ENCODE measurements around the gene ETHE1.

ETHE1 gene

DNA sequence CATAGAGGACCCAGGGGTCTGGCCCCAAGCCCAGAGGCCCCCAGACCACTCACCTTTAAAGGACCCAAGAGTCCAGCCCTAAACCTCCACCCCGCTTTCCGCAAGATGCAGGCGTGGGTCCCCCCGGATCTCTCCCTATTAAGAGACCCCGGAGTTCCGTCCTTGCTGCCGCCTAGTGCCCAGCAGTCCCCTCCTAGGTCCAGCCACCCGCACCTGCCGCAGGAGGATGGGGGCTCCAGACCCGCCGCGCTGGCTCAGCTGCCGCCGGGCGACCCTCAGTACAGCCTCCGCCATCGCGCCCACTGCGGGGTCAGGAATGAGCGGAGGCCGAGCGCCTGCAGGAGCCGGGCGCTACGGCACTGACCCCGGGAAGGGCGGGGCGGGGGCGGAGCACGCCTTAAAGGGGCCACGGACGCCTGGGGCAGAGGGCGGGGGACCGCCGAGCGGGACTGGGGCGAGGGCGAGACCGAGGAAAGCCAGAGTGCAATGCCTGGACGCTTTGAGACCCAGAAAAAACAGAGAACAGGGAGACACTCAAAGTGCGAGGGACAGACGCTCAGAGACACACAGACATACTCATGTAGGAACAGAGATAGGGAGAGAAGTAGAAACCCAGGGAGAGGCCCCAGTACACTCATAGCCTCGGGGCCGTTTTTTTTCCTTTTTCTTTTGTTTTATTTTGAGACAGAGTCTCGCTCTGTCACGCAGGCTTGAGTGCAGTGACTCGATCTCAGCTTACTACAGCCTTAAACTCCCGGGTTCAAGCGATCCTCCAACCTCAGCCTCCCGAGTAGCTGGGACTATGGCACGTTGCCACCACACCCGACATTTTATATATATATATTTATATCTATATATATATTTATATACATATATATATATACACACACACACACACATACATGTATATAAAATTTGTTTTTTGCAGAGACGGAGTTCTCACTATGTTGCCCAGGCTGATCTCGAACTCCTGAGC, at the start of gene ETHE1:
TSS of gene ETHE1 (minus strand) at position 318 of the 976 bp plus-strand sequence. CDS start at position 294, 24 bp downstream.
- peak; percentile 83 for DNase-seq

DNA sequence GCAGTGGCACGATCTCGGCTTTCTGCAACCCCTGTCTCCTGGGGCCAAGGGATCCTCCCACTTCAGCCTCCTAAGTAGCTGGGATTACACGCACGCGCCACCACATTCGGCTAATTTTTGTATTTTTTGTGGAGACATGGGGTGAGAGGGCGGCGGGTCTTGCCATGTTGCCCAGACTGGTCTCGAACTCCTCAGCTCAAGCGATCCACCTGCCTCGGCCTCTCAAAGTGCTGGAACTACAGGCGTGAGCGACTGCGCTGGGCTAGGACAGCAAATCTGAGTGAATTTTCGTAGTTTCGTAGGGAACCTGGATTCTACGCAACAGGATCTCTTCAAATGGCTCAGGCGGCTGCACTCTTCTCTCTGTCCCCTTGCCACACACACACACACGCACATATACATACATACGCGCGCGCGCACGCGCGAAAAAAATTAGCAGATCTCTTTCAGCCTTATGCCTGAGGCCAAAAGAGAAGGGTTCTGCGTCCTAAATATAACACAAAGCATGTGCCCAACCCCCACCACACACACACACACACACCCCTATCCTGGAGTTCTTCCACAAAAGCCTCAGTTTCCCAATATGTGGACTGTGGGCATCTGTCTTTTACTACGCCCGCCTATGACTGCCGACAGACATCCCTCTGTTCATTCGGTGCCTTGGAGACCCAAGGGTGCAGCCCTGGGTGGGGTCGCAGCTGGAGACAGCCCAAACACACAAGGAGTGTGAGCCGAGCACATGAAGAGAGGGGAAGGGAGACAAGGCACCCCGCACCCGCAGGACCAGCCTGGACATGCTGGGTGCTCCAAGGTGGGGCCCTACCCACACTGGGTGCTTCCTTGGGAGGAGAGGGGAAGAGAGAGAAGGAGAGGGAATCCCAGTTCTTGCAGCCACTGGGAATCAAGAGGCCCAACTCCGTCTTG, 49.2 kb upstream of the ETHE1 start:
- DNase-seq: no peak

DNA sequence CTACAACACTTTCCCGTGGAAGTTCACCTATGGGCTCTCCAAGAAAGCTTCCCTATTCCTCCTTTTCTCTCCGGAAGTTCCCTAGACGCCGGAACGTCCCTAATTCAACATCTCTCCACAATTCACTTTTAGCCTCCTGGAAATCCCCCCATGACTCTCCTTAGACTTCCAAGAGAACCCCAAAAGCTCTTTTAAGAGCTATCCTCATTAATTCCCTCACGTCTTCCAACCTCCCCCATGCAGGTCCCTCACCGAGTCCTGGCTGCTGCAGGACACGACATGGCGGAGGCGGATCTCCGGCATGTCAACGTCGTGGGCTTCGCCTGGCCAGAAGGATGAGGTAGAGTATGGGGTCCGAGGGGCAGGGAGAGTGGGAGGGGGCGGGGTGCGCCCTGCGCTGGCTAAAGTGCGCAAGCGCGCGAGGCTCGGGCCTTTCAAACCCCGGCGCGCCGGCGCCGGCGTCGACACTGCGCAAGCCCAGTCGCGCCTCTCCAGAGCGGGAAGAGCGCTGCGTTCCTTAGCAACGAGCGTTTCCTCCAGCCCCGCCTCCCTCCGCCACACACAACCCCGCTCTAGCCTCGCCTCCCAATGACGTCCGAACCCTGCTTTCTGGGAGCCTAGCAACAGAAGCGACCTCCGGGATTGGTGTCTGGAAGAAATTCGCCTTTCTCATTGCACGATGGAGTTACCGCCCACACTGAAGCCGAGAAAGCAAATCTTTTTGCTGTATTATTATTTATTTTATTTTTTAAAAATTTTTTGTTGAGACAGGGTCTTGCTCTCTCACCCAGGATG, 48.4 kb upstream of the ETHE1 start, which contains the start of the genes PINLYP and XRCC1:
TSS of gene PINLYP (plus strand) at position 646 of the 795 bp plus-strand sequence. CDS start 1,391 bp downstream, outside the sequence.
TSS of gene XRCC1 (minus strand) at position 372 of the 795 bp plus-strand sequence. CDS start at position 303, 69 bp downstream.
- DNase-seq: peak; percentile 97

- no peak for DNase-seq
These were observed 47.6 kb upstream of the ETHE1 start for GRCh38 chr19:43574424-43575155.

GRCh38 chr19:43572171-43572588, 45.2 kb upstream of the ETHE1 start:
- no peak for DNase-seq

GRCh38 chr19:43570174-43570791, 43.3 kb upstream of the ETHE1 start:
- DNase-seq: no peak

GRCh38 chr19:43569657-43570056, 42.7 kb upstream of the ETHE1 start:
- no peak for DNase-seq

DNA sequence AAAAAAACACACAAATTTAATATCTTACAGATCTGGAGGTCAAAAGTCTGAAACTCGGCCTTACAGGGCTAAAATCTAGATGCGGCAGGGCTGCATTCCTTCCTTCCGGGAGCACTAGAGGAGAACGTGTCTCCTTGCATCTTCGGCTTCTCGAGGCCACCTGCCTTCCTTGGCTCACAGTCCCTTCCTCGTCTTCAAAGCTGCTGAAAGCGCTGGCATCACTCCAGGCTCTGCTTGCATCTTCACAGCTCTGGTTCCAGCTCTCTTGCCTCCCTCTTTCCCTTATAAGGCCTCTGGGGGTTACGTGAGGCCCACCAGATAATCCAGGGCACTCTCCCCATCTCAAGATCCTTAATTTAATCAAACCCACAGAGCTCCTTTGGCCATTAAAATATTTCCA, 37.8 kb upstream of the ETHE1 start:
- DNase-seq: peak; percentile 27

DNA sequence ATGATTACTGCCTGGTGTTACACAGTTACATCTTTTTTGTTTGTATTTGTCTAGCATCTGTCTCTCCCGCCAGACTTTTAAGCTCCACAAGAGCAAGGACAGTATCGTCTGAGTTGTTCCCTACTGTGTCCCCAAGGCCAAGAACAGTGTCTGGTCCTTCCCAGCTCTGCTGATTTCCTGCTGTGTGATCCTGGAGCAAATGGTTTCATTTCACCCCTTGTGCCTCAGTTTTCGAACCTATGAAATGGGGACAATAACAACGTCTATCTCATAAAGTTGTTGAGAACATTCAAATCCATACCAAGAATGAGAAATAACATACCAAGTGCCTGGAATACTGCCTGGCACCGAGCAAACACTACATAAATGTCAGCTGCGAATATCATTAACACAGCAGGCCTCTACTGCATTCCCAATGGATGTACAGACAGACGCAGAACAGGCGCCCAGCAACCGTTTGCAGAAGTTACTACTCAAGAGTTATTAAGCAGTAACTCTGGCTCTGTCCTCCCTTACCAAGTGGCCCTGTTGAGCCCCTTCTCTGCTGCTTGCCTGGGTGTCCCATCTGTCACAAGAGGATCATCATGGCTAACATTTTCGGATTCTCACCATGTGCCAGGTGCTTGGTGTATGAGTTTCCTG, 36.9 kb upstream of the ETHE1 start:
- no peak for DNase-seq

- DNase-seq: peak; percentile 88
These were observed 35.8 kb upstream of the ETHE1 start for GRCh38 chr19:43562698-43563241.

DNA sequence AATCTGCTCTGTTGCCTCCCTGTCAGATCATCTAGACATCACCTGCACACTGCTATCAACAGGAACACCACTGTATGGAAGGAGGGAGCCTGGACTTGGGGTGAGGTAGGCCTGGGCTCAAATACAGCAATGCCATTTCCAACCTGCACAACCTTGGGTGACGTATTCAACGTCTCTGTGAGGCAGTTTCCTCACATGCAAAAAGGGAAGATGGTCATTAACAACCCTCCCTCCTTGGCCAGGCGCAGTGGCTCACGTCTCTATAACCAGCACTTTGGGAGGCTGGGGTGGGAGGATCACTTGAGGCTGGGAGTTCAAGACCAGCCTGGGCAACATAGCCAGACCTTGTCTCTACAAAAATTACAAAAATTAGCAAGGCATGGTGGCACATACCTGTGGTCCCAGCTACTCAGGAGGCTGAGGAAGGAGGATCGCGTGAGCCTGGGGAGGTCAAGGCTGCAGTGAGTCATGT, 35.3 kb upstream of the ETHE1 start:
- DNase-seq: peak; percentile 9

- DNase-seq: no peak
These were observed 34.4 kb upstream of the ETHE1 start for GRCh38 chr19:43561139-43561970.

DNA sequence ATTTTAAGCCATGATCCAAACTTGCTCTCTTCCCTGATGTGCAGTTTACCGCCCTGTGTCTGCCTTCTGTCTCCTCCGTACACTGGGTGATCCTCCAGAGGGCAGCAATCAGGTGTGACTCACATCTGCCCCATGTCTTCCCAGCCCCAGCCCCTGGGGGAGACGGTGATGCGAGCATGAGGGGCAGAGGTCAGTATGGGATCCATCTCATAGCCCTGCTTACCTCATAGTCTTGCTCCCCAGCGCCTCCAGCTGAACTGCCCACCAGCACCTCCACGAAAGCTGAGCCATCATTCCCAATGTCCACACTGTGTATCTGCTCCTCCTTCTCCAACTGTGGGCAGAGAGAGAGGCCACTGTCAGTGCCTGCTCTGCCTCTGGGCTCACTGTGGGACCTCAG, 33.7 kb upstream of the ETHE1 start:
- peak; percentile 42 for DNase-seq

- DNase-seq: peak; percentile 90
These were observed 28.3 kb upstream of the ETHE1 start for GRCh38 chr19:43555185-43555770.

DNA sequence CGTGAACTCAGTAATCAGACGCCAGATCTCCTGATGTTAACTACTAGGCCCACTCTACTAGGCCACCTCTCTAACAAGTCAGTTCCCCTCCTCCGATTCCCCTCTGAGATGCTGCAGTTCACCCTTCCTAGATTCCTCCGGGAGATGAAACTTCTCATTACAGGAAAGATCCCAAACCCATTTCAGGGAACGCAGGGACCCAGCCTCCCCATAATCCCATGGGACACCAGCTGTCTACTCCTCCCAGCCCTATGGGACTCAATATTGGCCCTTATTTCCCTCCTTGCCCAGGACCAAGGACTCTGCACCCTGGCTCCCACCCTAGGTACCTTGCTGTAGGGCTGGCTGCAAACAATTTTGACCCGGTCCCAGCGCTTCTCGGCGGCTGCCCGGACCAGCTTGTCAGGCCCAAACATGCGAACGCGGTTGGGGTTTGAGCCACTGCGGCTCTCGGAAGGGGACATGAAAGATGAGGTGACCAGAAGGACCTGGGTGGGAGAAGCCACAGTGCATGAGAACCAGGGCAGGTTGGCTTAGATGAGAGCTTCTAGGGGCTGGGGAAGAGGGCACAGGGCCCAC, 27.4 kb upstream of the ETHE1 start:
- no peak for DNase-seq

DNA sequence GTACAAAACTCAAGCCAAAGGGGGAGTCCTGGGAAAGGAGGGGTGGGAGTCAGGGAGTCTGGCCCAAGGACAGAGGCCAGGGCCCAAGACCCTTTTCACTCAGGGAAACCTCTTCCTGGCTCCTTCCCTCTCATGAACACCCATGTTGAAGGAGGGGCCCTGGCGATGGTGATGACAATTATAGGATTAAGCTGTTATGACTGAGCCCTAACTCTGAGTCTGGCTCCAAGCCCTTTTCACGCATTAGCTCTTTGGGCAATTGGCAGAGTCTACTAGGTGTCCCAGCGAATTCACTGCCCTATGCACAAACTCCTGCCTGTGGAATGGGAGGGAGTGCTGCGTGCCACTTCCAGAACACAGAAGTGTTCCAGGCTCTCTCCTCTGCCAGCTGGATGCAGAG, 26.7 kb upstream of the ETHE1 start:
- no peak for DNase-seq

DNA sequence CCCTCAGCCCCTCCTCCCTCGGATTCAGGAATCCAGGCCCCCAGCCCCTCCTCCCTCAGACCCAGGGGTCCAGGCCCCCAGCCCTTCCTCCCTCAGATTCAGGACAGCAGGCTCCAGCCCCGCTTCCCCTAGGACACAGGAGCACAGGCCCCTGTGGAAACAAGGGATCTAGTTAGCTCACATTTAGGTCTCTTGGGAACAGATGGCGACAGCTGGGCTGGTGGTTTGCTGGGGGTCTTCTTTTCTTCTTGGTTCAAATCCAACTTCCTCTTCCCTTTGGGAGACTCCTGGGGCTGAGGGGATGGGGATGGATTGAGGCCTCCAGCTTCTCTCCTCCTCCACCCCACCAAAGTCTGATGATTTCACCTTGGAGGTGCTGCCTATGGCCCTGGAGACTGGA, 25.6 kb upstream of the ETHE1 start:
- no peak for DNase-seq

DNA sequence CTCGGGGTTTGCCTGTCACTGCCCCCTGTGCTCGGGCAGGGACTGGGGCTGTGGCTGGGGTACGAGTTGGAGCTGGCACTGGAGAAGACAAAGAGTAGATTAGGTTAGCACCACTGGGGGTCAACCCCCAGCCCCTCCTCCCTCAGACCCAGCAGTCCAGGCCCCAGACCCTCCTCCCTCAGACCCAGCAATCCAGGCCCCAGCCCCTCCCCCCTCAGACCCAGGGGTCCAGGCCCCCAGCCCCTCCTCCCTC, 25.1 kb upstream of the ETHE1 start:
- DNase-seq: no peak

Measured in CD4-positive, alpha-beta T cell treated with Interleukin-6 for 4 hours (primary cell).